CD14-positive monocyte (primary cell): ENCODE results near the gene AKAP6. TPM values are rescaled to one million over a fixed set of nuclear protein-coding genes. Genes with fewer than 3 reads are reported as not detected.

Experiments used
- DNase-seq, 3 donors: peaks; one replicate each; pipeline ENCODE4 v3.0.0-alpha.2; 2011 to 2022
- H2AFZ ChIP-seq: 2 replicates; pipeline ENCODE4 v1.6.0; 2012; ENCODE audit warnings: mild to moderate bottlenecking, low read depth, low read length, inconsistent platforms; ENCODE audit not compliant: insufficient read depth, poor library complexity, severe bottlenecking
- H3K27ac ChIP-seq, 2 donors: 1 replicate in 1 of 2; 2 replicates in 1 of 2; pipeline ENCODE4 v1.5.1; 2012 to 2013; ENCODE audit warnings: low read length in 2 of 2, control low read depth in 1 of 2, inconsistent platforms in 1 of 2, low read depth in 1 of 2, mild to moderate bottlenecking in 1 of 2
- H3K27me3 ChIP-seq, 2 donors: one replicate each; pipeline versions ENCODE4 v1.6.0 to v1.6.1; 2011 to 2013; ENCODE audit warnings: low read length in 2 of 2; ENCODE audit not compliant: control insufficient read depth in 2 of 2, insufficient read depth in 2 of 2
- H3K36me3 ChIP-seq, 2 donors: replicated peaks in 1 of 2; 1 replicate in 1 of 2; 2 replicates in 1 of 2; pipeline versions ENCODE4 v1.5.1 to v1.6.1; 2012 to 2013; ENCODE audit warnings: low read length in 2 of 2, control low read depth in 1 of 2, inconsistent platforms in 1 of 2, mild to moderate bottlenecking in 1 of 2; ENCODE audit not compliant: insufficient read depth in 2 of 2, control insufficient read depth in 1 of 2
- H3K4me1 ChIP-seq, 2 donors: 1 replicate in 1 of 2; 2 replicates in 1 of 2; pipeline versions ENCODE4 v1.5.1 to v1.6.1; 2012 to 2013; ENCODE audit warnings: low read length in 2 of 2, control low read depth in 1 of 2, inconsistent platforms in 1 of 2, mild to moderate bottlenecking in 1 of 2, moderate library complexity in 1 of 2; ENCODE audit not compliant: insufficient read depth in 2 of 2, control insufficient read depth in 1 of 2
- H3K4me2 ChIP-seq: replicated peaks from 2 replicates; pipeline ENCODE3; 2012; ENCODE audit warnings: low read length, moderate library complexity, mild to moderate bottlenecking; ENCODE audit not compliant: poor library complexity, severe bottlenecking; ENCODE audit errors: extremely low read depth
- H3K4me3 ChIP-seq, 3 experiments: fragments of 200-600 bp in 1 of 3; sonication (generic) in 1 of 3; replicated peaks in 1 of 3; 1 replicate in 2 of 3; 2 replicates in 1 of 3; pipeline ENCODE4 v1.5.1; 2011 to 2013; ENCODE audit warnings: low read length in 3 of 3, mild to moderate bottlenecking in 3 of 3, control low read depth in 2 of 3, low read depth in 2 of 3, inconsistent platforms in 1 of 3, moderate library complexity in 1 of 3
- H3K79me2 ChIP-seq: 2 replicates; pipeline ENCODE4 v1.6.0; 2012; ENCODE audit warnings: mild to moderate bottlenecking, control low read depth, inconsistent platforms, low read length, moderate library complexity; ENCODE audit not compliant: insufficient read depth
- H3K9ac ChIP-seq: 2 replicates; pipeline ENCODE4 v1.6.0; 2017; ENCODE audit warnings: low read length, mild to moderate bottlenecking; ENCODE audit not compliant: insufficient read depth, poor library complexity, severe bottlenecking
- H3K9me3 ChIP-seq, 2 donors: replicated peaks in 1 of 2; 1 replicate in 1 of 2; 2 replicates in 1 of 2; pipeline versions ENCODE4 v1.5.1 to v1.6.1; 2012 to 2013; ENCODE audit warnings: low read length in 2 of 2, control low read depth in 1 of 2; ENCODE audit not compliant: control insufficient read depth in 1 of 2, insufficient read depth in 1 of 2
- H4K20me1 ChIP-seq: 2 replicates; pipeline ENCODE4 v1.6.0; 2012; ENCODE audit warnings: mild to moderate bottlenecking, low read length, control low read depth, moderate library complexity; ENCODE audit not compliant: insufficient read depth
- H3K27ac Mint-ChIP-seq, 7 donors: one replicate each; pipeline ENCODE4 v1.8.0; 2020; ENCODE audit warnings: mild to moderate bottlenecking in 7 of 7, mixed read lengths in 7 of 7, moderate library complexity in 6 of 7, inconsistent platforms in 2 of 7
- H3K27me3 Mint-ChIP-seq, 3 donors: one replicate each; pipeline ENCODE4 v1.8.0; 2021 to 2022; ENCODE audit warnings: low read depth in 3 of 3, mild to moderate bottlenecking in 3 of 3, mixed read lengths in 3 of 3, moderate library complexity in 3 of 3, inconsistent platforms in 1 of 3
- H3K36me3 Mint-ChIP-seq, 2 donors: one replicate each; pipeline ENCODE4 v1.8.0; 2020; ENCODE audit warnings: mixed read lengths in 2 of 2, inconsistent platforms in 1 of 2, mild to moderate bottlenecking in 1 of 2
- H3K4me1 Mint-ChIP-seq: one replicate; pipeline ENCODE4 v1.8.0; 2020; ENCODE audit warnings: mild to moderate bottlenecking, mixed read lengths
- H3K4me3 Mint-ChIP-seq, 2 donors: one replicate each; pipeline ENCODE4 v1.8.0; 2020; ENCODE audit warnings: mild to moderate bottlenecking in 2 of 2, mixed read lengths in 2 of 2, moderate library complexity in 1 of 2
- H3K9me3 Mint-ChIP-seq, 7 donors: one replicate each; pipeline ENCODE4 v1.8.0; 2020 to 2022; ENCODE audit warnings: mixed read lengths in 7 of 7, mild to moderate bottlenecking in 6 of 7, moderate library complexity in 6 of 7, inconsistent platforms in 2 of 7
- WGBS: methylation state at CpG from one replicate; pipeline ENCODE4 v1.1.5; 2013; ENCODE audit warnings: missing lambda C conversion rate; ENCODE audit not compliant: insufficient coverage; 5-methylcytosine and 5-hydroxymethylcytosine counted together
- intact Hi-C, 2 donors: fragments of 100-400 bp; cut with micrococcal nuclease; formaldehyde crosslinking; loops; one replicate each; pipeline versions ENCODE4 v1.15.0 to v1.15.1; 2023
- polyA plus RNA-seq, 3 donors: library from polyadenylated mRNA; depleted of rRNA in 1 of 3; unstranded in 2 of 3; stranded (reverse) in 1 of 3; fragments of 300-500 nt in 2 of 3; fragments of >200 nt in 1 of 3; fragmentation: Illumina TruSeq in 2 of 3; gene quantifications; 1 replicate in 2 of 3; 2 replicates in 1 of 3; pipeline ENCODE4 v1.2.3, GENCODE V29; 2012 to 2021
- TF ChIP-seq, protein P1 (sequence below): fragments of 200-600 bp; IDR thresholded peaks from one replicate; pipeline ENCODE4 v1.8.0; 2022; ENCODE audit warnings: antibody characterized with exemption, mild to moderate bottlenecking

AKAP6 gene
- polyA plus RNA-seq, 3 donors = not detected

DNA sequence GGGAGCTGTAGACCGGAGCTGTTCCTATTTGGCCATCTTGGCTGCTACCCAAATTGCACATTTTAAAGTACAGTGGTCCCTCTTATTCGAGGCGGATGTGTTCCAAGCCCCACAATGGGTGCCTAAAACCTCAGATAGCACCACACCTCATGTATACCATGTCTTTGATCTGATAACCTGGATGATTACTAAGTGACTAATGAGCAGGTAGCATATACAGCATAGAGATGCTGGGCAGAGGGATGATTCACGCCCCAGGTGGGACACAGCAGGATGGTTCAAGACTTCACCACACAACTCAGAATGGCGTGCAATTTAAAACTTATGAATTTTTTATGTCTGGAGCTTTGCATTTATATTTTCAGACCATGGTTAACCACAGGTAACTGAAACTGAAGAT lies 255.0 kb downstream of the AKAP6 start:
- no peak for DNase-seq
- Histone ChIP-seq H3K27ac (no peak overlapping the region), H3K4me2 (no peak overlapping the region), H3K9ac (no peak overlapping the region), H3K27me3 (no peaks in the 10 kb centered on the region), H3K4me1 (no peaks in the 10 kb centered on the region), H4K20me1 (no peaks in the 10 kb centered on the region), H2AFZ (no peak overlapping the region), H3K36me3 (no peaks in the 10 kb centered on the region), H3K9me3 (peaks cover 0 to 8% of the 10 kb centered on the region in 2 donors), H3K79me2 (no peaks in the 10 kb centered on the region), H3K4me3 (no peak overlapping the region)
- intact Hi-C loops = no loop called here
- TF ChIP-seq, protein P1, sequence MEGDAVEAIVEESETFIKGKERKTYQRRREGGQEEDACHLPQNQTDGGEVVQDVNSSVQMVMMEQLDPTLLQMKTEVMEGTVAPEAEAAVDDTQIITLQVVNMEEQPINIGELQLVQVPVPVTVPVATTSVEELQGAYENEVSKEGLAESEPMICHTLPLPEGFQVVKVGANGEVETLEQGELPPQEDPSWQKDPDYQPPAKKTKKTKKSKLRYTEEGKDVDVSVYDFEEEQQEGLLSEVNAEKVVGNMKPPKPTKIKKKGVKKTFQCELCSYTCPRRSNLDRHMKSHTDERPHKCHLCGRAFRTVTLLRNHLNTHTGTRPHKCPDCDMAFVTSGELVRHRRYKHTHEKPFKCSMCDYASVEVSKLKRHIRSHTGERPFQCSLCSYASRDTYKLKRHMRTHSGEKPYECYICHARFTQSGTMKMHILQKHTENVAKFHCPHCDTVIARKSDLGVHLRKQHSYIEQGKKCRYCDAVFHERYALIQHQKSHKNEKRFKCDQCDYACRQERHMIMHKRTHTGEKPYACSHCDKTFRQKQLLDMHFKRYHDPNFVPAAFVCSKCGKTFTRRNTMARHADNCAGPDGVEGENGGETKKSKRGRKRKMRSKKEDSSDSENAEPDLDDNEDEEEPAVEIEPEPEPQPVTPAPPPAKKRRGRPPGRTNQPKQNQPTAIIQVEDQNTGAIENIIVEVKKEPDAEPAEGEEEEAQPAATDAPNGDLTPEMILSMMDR = no peak
- Mint-ChIP-seq H3K27me3 (peaks cover 0 to 2% (median under 1%) of the 10 kb centered on the region in 3 donors), H3K4me3 (no peak overlapping the region), H3K36me3 (no peaks in the 10 kb centered on the region), H3K9me3 (peaks cover 7 to 15% (median 10%) of the 10 kb centered on the region in 7 donors), H3K4me1 (no peaks in the 10 kb centered on the region), H3K27ac (peak overlapping the region in 1 of 7 donors; percentile 62)
- WGBS = 100% methylated on average over 2 of the region's 5 CpGs

- Histone ChIP-seq H2AFZ (no peak overlapping the region), H3K9me3 (peaks cover 0 to 8% of the 10 kb centered on the region in 2 donors), H3K27ac (no peak overlapping the region), H3K79me2 (no peaks in the 10 kb centered on the region), H3K4me2 (no peak overlapping the region), H4K20me1 (no peaks in the 10 kb centered on the region), H3K9ac (no peak overlapping the region), H3K4me1 (no peaks in the 10 kb centered on the region), H3K27me3 (no peaks in the 10 kb centered on the region), H3K36me3 (no peaks in the 10 kb centered on the region), H3K4me3 (no peak overlapping the region)
- TF ChIP-seq, protein P1 = no peak
- no peaks in the 10 kb centered on the region for H3K4me1 Mint-ChIP-seq
- no CpG with 5 or more reads among the region's 1 CpG for WGBS
- H3K4me3 Mint-ChIP-seq = no peak overlapping the region
- no peaks in the 10 kb centered on the region for H3K36me3 Mint-ChIP-seq
- peaks cover 0 to 2% (median 2%) of the 10 kb centered on the region in 3 donors for H3K27me3 Mint-ChIP-seq
- no peak overlapping the region for H3K27ac Mint-ChIP-seq
- DNase-seq = no peak
- intact Hi-C loops = no loop called here
- H3K9me3 Mint-ChIP-seq = peaks cover 7 to 15% (median 9%) of the 10 kb centered on the region in 7 donors
These were observed 258.4 kb downstream of the AKAP6 start for GRCh38 chr14:32587461-32587860.
